ENCODE measurements around the gene ALLC.

- TF ChIP-seq CTCF (conservative IDR thresholded peaks at IDR 0.05) (no peak), ZFX (IDR thresholded peaks at IDR 0.05) (no peak)
Observed at GRCh38 chr2:3647246-3647645, 10.8 kb upstream of the ALLC start.

Measured in C4-2B (cell line).